K562 (cell line): ENCODE results near the gene CENPO.

Experiments
- RNF2 ChIP-seq: sonication (generic); IDR thresholded peaks from 2 replicates; pipeline ENCODE4 v1.6.1; 2016
- SMARCE1 ChIP-seq: fragments of 450-650 bp; IDR thresholded peaks from 2 replicates; pipeline ENCODE4 v1.7.1; 2016; ENCODE audit warnings: mild to moderate bottlenecking
- SRF ChIP-seq, 2 experiments: fragments of 250-450, 450-650 bp in 1 of 2; sonication (Bioruptor Pico) in 1 of 2; sonication (generic) in 1 of 2; formaldehyde crosslinking; IDR thresholded peaks; 2 replicates each; pipeline versions ENCODE4 v1.5.0 to v1.5.1; 2020 to 2022; ENCODE audit warnings: mild to moderate bottlenecking in 1 of 2, missing genetic modification reagents in 1 of 2
- TEAD2 ChIP-seq: fragments of 450-650 bp; IDR thresholded peaks from 2 replicates; pipeline ENCODE4 v1.6.1; 2016; ENCODE audit warnings: missing genetic modification characterization, control low read depth, missing compliant biosample characterization
- TF ChIP-seq, protein P1 (sequence below): fragments of 450-650 bp; IDR thresholded peaks from 2 replicates; pipeline ENCODE4 v1.6.1; 2014; ENCODE audit warnings: low read depth, mild to moderate bottlenecking, moderate library complexity, borderline replicate concordance
- TF ChIP-seq, protein P2 (sequence below), 3 experiments: IDR thresholded peaks in 2 of 3; conservative IDR thresholded peaks in 1 of 3; 2 replicates each; pipeline ENCODE4 v1.5.1; 2011 to 2012; ENCODE audit warnings: low read length in 3 of 3, mild to moderate bottlenecking in 3 of 3, control low read depth in 2 of 3, improper control_type of control experiment in 1 of 3, inconsistent platforms in 1 of 3, low read depth in 1 of 3, mixed read lengths in 1 of 3, moderate library complexity in 1 of 3; ENCODE audit not compliant: insufficient read depth in 2 of 3

DNA sequence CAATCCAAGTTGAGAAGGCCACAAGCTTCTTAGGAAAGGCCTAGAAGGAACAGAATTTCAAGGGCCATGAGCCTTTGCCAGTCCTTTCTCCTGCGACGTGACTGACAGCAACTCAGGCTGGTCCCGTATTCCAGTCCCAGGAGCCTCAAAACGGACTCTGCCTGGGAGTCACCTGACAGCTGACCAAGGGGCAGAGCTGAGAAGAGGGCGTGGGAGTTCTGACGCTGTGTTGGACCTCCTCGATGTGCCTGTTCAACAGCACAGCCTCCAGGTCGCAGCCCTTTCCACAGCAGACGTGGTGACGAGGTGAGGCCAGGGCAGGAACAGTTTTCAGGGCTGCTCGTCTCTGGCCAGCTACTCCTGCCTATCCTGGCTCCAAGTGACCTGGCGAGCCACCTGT is 37.6 kb downstream of the CENPO start:
- TF ChIP-seq SRF (CRISPR knock-in tag; IDR thresholded peaks at IDR 0.05) (no peak), TEAD2 (tag) (no peak), RNF2 (no peak), SMARCE1 (no peak)
- TF ChIP-seq, protein P1, sequence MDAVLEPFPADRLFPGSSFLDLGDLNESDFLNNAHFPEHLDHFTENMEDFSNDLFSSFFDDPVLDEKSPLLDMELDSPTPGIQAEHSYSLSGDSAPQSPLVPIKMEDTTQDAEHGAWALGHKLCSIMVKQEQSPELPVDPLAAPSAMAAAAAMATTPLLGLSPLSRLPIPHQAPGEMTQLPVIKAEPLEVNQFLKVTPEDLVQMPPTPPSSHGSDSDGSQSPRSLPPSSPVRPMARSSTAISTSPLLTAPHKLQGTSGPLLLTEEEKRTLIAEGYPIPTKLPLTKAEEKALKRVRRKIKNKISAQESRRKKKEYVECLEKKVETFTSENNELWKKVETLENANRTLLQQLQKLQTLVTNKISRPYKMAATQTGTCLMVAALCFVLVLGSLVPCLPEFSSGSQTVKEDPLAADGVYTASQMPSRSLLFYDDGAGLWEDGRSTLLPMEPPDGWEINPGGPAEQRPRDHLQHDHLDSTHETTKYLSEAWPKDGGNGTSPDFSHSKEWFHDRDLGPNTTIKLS: no peak
- TF ChIP-seq, protein P2, sequence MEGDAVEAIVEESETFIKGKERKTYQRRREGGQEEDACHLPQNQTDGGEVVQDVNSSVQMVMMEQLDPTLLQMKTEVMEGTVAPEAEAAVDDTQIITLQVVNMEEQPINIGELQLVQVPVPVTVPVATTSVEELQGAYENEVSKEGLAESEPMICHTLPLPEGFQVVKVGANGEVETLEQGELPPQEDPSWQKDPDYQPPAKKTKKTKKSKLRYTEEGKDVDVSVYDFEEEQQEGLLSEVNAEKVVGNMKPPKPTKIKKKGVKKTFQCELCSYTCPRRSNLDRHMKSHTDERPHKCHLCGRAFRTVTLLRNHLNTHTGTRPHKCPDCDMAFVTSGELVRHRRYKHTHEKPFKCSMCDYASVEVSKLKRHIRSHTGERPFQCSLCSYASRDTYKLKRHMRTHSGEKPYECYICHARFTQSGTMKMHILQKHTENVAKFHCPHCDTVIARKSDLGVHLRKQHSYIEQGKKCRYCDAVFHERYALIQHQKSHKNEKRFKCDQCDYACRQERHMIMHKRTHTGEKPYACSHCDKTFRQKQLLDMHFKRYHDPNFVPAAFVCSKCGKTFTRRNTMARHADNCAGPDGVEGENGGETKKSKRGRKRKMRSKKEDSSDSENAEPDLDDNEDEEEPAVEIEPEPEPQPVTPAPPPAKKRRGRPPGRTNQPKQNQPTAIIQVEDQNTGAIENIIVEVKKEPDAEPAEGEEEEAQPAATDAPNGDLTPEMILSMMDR (IDR thresholded peaks at IDR 0.05 in 2 of 3, conservative IDR thresholded peaks at IDR 0.05 in 1 of 3; ENCODE audit: insufficient read depth in 2 of 3, low read depth in 1 of 3, low read length in 3 of 3): no peak
